ENCODE measurements around the gene LDLRAD3.

Gene LDLRAD3

GRCh38 chr11:36077368-36077767 is 133.5 kb downstream of the LDLRAD3 start:
- no peak for DNase-seq (ENCODE audit: low read depth in 3 of 3)

- DNase-seq (ENCODE audit: low read depth in 3 of 3) = no peak
Observed at GRCh38 chr11:36077886-36078685, 134.2 kb downstream of the LDLRAD3 start.

- DNase-seq (ENCODE audit: low read depth in 3 of 3) = no peak
Observed at GRCh38 chr11:36078686-36079055, 134.8 kb downstream of the LDLRAD3 start.

GRCh38 chr11:36079878-36080675 is 136.2 kb downstream of the LDLRAD3 start:
- no peak for DNase-seq (ENCODE audit: low read depth in 3 of 3)

GRCh38 chr11:36081274-36081945 is 137.5 kb downstream of the LDLRAD3 start:
- DNase-seq (ENCODE audit: low read depth in 3 of 3) = no peak

GRCh38 chr11:36086366-36086765 is 142.5 kb downstream of the LDLRAD3 start:
- no peak for DNase-seq (ENCODE audit: low read depth in 3 of 3)

- DNase-seq (ENCODE audit: low read depth in 3 of 3) = no peak
Observed at GRCh38 chr11:36088266-36088972, 144.6 kb downstream of the LDLRAD3 start.

GRCh38 chr11:36089920-36090319 is 146.1 kb downstream of the LDLRAD3 start:
- DNase-seq (ENCODE audit: low read depth in 3 of 3) = no peak

GRCh38 chr11:36090356-36091109 is 146.7 kb downstream of the LDLRAD3 start:
- no peak for DNase-seq (ENCODE audit: low read depth in 3 of 3)

GRCh38 chr11:36091256-36091811 is 147.5 kb downstream of the LDLRAD3 start:
- no peak for DNase-seq (ENCODE audit: low read depth in 3 of 3)

- no peak for DNase-seq (ENCODE audit: low read depth in 3 of 3)
Observed at GRCh38 chr11:36092314-36093030, 148.6 kb downstream of the LDLRAD3 start.

- no peak for DNase-seq (ENCODE audit: low read depth in 3 of 3)
Observed at GRCh38 chr11:36093548-36093947, 149.7 kb downstream of the LDLRAD3 start.

GRCh38 chr11:36094164-36094563 is 150.3 kb downstream of the LDLRAD3 start:
- DNase-seq (ENCODE audit: low read depth in 3 of 3) = no peak

GRCh38 chr11:36095716-36096115 is 151.9 kb downstream of the LDLRAD3 start:
- DNase-seq (ENCODE audit: low read depth in 3 of 3) = no peak

GRCh38 chr11:36097219-36097650 is 153.4 kb downstream of the LDLRAD3 start:
- no peak for DNase-seq (ENCODE audit: low read depth in 3 of 3)

- DNase-seq (ENCODE audit: low read depth in 3 of 3) = no peak
Observed at GRCh38 chr11:36098087-36098486, 154.2 kb downstream of the LDLRAD3 start.

GRCh38 chr11:36098853-36099375 is 155.1 kb downstream of the LDLRAD3 start:
- no peak for DNase-seq (ENCODE audit: low read depth in 3 of 3)

- DNase-seq (ENCODE audit: low read depth in 3 of 3) = no peak
Observed at GRCh38 chr11:36101466-36101865, 157.6 kb downstream of the LDLRAD3 start.

GRCh38 chr11:36102868-36103267 is 159.0 kb downstream of the LDLRAD3 start:
- DNase-seq (ENCODE audit: low read depth in 3 of 3) = no peak

All from stimulated activated CD4-positive, alpha-beta T cell treated with anti-CD3 and anti-CD28 coated beads, TNF-alpha, amount 100 ng/mL, for 48 hours (primary cell).